Activated gamma-delta T cell (primary cell): ENCODE results near the gene CACNA1E.

ENCODE experiments used
- DNase-seq: peaks from one replicate; lab custom pipeline; 2025; lab: John Stamatoyannopoulos, UW

Gene CACNA1E

DNA sequence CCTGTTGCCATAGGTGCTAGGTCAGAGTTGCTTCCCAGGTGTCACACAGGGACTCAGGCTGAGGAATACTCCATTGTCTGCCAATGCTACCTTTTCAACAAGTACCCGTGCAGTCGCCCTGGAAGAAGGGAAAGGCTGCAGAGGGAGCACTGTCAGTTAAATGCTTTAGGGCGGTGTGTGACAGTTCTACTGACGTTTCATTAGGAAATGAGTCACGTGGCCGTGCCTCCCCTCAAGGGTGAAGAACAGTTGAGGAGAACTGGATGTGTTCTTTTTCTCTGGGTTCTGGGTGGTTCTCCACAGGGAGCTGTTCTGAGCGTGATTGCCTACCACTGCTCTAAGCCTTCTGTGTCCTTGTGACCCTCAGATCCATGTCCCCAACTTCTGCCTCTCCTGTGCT lies 197.6 kb downstream of the CACNA1E start:
- no peak for DNase-seq

DNA sequence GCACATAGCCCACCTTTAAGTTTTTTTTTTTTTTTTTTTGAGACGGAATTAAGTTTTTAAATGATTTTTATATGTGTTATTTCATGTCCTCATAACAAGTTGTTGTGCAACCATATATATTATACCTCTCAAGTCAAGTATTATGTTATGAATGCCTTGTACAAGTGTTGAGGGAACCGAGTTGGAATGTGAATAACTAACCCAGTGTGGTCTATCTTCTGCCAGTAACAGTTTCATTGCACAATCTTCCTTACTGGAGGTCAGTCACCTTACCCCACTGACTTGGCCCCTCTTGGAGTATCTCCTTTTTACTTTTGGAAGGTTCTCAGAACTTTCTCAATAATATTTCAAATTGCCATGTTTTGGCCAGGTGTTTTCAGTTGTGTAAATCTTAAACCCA lies 201.9 kb downstream of the CACNA1E start:
- DNase-seq: no peak

DNA sequence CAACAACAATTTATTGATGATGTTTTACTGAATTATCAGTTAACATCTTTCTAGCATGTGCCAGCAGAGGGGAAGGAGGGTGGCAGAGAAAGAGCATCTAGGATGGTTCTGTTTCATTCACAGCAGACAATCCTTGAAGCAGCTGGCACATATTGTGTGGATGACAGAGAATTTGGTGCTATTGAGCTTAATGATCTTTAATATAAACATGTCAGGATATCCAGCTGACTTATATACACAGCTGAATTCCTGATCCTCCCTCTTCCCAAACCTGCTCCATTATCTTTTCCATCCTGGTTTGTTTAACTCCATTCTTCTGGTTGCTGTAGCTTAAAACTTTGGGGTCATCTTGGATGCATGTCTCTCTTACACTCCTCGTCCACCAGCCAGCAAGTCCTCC lies 218.6 kb downstream of the CACNA1E start:
- DNase-seq: no peak

DNA sequence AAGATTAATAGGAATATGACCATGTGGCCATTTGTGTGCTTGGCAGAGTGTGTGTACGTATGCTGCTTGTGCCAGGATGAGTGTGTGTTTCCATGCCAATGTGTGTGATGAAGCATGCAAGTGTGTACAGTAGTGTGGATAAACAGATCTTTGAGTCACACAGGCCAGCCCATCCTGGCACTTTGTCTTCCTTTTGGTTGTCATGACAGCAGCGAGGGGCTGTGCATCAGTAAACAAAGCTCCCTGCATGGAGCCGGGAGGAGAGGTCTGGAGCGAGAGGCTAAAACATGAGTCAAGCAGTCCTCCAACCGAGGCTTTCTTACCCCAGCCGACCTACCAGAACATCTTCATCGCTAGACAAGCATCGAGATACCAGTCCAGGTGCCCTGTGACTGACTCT lies 221.2 kb downstream of the CACNA1E start:
- no peak for DNase-seq

DNA sequence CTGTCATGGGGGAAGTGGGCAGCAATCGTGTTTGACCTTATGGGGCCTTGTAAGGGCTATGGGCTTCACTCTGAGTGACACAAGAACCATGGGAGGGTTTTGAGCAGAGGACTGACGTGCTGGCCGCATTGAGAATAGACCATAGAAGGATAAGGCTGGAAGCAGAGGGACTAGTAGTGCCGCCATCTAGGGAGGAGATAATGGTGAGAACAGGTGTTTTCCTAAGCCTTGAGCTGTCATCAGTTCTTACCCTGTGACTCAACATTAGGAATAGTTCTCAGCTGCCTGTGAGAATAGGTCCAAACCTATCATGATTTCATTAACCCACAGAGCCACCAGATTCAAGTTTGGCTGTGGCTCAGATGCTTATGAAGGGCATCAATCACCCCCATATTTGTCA lies 228.5 kb downstream of the CACNA1E start:
- DNase-seq: no peak

- DNase-seq: no peak
Observed at GRCh38 chr1:181712711-181713110, 229.4 kb downstream of the CACNA1E start.

- no peak for DNase-seq
Observed at GRCh38 chr1:181714428-181714827, 231.1 kb downstream of the CACNA1E start.

- no peak for DNase-seq
Observed at GRCh38 chr1:181718034-181718433, 234.7 kb downstream of the CACNA1E start.

- no peak for DNase-seq
Observed at GRCh38 chr1:181726320-181727012, 243.1 kb downstream of the CACNA1E start.

GRCh38 chr1:181730606-181731005 lies 247.3 kb downstream of the CACNA1E start:
- no peak for DNase-seq

GRCh38 chr1:181732218-181732990 lies 249.1 kb downstream of the CACNA1E start:
- no peak for DNase-seq

DNA sequence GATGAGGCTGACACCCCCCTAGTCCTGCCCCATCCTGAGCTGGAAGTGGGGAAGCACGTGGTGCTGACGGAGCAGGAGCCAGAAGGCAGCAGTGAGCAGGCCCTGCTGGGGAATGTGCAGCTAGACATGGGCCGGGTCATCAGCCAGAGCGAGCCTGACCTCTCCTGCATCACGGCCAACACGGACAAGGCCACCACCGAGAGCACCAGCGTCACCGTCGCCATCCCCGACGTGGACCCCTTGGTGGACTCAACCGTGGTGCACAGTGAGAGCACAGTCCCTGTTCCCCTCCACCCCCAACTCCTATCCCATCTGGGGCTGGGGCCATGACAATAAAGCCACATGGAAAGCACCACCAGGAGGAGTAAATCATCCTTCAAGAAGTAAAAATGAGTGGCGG lies 250.2 kb downstream of the CACNA1E start:
- DNase-seq: no peak

DNA sequence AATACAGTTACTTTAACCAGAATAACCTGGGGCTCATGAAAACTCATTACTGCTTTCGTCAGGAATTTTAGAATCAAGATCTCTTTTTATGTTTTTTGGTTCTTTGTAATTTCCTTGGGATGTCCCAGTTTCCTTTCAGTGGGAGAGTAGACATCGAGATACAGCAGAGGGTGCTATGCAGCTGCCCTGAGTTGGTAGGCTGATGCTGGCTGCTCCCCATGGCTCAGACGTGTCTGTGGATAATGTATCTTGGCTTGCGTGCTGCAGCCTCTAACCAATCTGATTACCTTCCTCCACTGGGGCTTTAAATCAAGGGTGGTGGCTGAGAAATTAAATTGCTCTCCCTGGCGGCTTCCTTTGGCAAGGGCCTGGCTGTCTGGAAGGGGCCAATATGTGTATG lies 253.7 kb downstream of the CACNA1E start:
- no peak for DNase-seq

- DNase-seq: no peak
Observed at GRCh38 chr1:181739214-181739613, 255.9 kb downstream of the CACNA1E start.

GRCh38 chr1:181742426-181742825 lies 259.1 kb downstream of the CACNA1E start:
- no peak for DNase-seq

- no peak for DNase-seq
Observed at GRCh38 chr1:181743878-181744312, 260.6 kb downstream of the CACNA1E start.

GRCh38 chr1:181746224-181746623 lies 262.9 kb downstream of the CACNA1E start:
- no peak for DNase-seq

DNA sequence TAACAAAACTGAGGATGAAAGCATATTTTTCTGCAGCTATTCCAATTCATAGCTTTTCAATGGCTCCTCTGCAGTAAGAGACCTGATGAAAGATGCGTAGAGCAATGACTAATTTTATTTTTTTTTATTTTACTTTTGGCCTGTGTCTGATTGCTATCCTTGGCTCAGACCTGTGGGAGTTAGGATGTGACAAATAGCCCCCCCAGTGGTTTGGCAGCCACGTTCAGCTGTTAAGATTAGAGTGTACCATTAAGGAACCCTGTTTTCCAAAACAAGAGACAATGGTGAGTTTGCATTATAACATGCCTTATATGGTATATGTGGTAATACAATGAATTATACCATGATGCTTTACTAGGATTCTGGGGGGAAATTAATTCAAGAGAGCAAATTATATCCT lies 264.7 kb downstream of the CACNA1E start:
- no peak for DNase-seq

GRCh38 chr1:181754103-181754502 lies 270.8 kb downstream of the CACNA1E start:
- no peak for DNase-seq

- DNase-seq: no peak
Observed at GRCh38 chr1:181759481-181759880, 276.2 kb downstream of the CACNA1E start.

DNA sequence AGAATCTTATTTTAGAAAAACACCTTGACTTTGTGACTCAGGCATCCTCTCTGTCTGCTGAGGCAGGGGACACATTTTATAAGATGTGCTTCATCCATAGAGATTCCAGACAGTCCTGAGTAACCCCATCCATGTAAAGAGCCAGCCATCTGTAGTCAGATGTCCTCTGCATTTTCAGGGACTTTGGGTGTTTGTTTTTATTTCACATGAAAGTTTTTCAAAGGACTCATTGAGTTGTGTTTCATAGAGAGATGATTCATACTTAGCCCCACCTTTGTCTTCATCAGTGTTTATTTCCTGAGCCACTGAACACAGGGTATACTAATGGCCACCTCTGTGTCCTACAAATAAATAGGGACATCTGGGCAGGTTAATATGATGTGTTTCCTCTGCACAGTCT lies 280.4 kb downstream of the CACNA1E start:
- DNase-seq: no peak

DNA sequence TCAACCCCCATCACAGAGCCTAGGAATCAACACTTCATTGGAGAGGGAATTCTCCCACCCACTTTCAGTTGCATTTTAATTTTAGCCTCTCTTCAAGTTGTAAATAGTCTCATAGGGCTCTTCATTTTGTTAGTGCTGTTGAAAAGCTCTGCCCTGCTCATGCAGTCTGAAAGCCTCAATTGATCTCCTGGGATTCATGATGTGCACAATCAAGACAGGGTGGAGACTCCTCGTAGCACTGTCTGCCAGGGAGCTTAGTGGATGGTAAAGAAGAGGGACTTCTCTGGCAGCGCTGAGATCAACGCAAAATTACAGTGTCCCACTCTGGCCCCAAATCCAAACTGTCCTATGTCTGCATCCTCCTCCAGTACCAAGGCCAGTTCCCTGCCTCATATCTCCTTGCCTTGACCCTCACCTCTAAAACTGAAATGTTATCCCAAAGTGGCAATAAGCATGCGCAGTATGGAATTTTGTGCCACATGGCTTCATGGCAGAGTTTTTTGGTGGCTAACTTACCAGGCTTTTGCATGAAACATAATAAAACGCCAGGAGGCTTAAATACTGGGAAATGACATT lies 282.2 kb downstream of the CACNA1E start:
- no peak for DNase-seq
